T-helper 1 cell treated with Interleukin-12 subunit alpha and Interleukin-12 subunit beta and Interleukin-4 antibody, amounts not matched to agents 30 ng/mL and 1 ng/mL, for 36 hours (primary cell): Measurements from ENCODE around the gene UCHL5. TPM values are rescaled to one million over a fixed set of nuclear protein-coding genes. Genes with fewer than 3 reads are reported as not detected.

ENCODE experiments used
- intact Hi-C: fragments of 100-400 bp; cut with micrococcal nuclease; formaldehyde crosslinking; loops from one replicate; pipeline ENCODE4 v1.15.1; 2024
- total RNA-seq: library from RNA; stranded (reverse); gene quantifications from 2 replicates; pipeline ENCODE4 v1.2.3, GENCODE V29; 2022

The UCHL5 gene, protein sequence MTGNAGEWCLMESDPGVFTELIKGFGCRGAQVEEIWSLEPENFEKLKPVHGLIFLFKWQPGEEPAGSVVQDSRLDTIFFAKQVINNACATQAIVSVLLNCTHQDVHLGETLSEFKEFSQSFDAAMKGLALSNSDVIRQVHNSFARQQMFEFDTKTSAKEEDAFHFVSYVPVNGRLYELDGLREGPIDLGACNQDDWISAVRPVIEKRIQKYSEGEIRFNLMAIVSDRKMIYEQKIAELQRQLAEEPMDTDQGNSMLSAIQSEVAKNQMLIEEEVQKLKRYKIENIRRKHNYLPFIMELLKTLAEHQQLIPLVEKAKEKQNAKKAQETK
- 50.9 and 53.9 TPM in 2 replicates for total RNA-seq

DNA sequence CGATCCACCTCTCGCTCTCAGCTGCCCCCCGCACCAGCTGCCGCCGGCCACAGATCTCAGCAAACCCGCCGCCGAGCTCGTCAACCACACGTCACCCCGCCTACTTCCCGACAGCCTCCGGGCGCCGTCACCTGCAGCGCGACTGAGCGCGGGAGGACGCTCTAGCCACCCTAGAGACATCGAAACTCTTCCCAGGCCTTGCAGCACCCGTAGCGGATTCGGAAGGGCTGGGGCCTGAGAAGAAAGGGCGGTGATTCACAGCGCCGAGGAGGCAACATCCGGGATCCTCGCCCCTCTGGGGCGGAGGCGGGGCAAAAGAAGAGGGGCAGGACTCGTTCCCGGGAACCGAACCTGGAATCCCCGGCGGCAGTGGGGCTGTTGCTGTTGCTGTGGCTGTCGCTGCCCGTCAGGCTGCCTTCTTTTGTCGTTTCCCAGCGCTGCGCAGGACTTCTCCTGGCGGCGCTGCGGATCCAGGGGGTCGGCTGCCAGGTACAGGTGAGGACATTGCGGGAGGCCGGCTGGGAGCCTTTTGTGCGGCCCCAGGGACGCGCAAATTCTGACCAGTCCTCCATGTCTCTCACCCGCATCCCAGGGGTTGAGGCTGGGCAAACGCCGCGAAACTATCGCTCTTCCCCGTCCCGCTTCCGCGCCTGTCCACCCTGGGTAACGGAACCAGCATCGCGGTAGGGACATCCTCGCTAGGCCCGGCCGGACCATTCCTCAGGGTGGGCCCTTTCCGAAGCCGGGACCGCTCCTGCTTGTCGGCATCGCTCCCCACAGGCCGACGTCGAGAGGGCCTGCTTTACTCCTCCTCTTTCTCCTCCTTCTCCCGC is at the start of gene UCHL5, which contains the start of gene RO60:
TSS of gene UCHL5 (minus strand) at position 79 of the 833 bp plus-strand sequence. CDS start 100 bp downstream, outside the sequence.
TSS of gene RO60 (plus strand) at position 331 of the 833 bp plus-strand sequence. CDS start 9,443 bp downstream, outside the sequence.
- intact Hi-C loops: loop anchor here (1.0 to 10.0 kb wide), 9 partner anchors 11 to 1235 kb away; partner anchors contain the start of genes CDC73, GLRX2 and RGS1

DNA sequence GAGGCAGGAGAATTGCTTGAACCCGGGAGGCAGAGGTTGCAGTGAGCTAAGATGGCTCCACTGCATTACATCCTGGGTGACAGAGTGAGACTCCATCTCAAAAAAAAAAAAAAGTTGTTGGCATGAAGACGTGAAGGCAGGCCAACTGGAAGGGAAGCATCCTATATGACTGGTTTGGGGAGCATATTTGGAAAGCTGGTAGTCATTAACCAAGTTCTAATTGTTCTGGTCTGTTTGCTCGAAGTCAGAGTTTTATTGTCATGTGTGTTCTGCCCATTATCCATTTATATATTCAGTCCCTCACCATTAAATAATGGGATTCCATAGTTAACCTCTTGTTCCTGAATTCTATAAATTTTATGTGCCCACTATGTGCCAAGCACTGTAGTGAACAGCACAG is 49.3 kb upstream of the UCHL5 start:
- intact Hi-C loops: loop anchor here (5.0 kb wide), 1 partner anchor 171 kb away; no protein-coding TSS in a partner anchor

DNA sequence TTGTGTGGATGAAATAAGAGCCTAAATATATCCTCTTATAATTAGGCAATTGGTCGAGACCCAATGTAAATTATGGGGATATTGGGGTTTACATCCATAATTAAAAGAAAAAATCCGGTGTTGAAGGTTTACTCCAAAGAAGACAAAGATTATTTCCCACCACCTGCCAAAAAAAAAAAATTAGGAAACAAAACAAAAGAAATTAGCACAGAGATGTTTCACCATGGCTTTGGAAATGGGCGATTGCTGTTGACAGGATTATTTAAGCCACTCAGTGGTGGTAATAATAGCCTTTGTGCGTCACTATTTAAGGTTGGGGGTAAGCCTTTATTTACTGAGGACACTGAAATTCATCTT is 46.6 kb upstream of the UCHL5 start:
- intact Hi-C loops: loop anchor here (1.0 to 5.0 kb wide), 4 partner anchors 17 to 296 kb away; partner anchors contain the start of genes CDC73, RGS2, RO60 and UCHL5

GRCh38 chr1:193104907-193105820 is 46.0 kb upstream of the UCHL5 start, which contains the start of gene GLRX2:
Gene GLRX2, minus strand, starts transcription at chr1:193105414. Its CDS starts 32 bp downstream, at chr1:193105382.
- intact Hi-C loops: loop anchor here (1.0 to 5.0 kb wide), 4 partner anchors 17 to 296 kb away; partner anchors contain the start of genes CDC73, RGS2, RO60 and UCHL5

DNA sequence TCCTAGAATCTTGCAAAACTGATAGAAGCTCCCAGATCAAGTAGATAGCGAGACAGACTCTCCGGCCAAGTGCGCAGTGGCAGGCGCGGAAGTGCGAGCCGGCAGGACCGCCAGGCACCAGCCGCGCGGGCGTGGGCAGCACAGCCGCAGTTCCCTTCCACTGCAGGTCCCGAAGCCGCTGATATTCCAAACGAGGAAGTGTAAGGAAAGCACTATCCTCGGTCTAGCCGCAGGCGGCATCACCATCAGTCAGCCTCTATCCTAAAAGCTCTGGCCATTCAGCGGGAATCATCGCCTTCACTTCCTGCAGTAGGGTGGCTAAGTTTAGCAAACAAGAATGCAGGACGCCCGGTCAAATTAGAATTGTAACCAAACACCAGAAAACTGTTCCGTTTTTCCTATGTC is 45.3 kb upstream of the UCHL5 start:
- intact Hi-C loops: no loop called here

GRCh38 chr1:193103759-193104501 is 44.8 kb upstream of the UCHL5 start:
- intact Hi-C loops: no loop called here

DNA sequence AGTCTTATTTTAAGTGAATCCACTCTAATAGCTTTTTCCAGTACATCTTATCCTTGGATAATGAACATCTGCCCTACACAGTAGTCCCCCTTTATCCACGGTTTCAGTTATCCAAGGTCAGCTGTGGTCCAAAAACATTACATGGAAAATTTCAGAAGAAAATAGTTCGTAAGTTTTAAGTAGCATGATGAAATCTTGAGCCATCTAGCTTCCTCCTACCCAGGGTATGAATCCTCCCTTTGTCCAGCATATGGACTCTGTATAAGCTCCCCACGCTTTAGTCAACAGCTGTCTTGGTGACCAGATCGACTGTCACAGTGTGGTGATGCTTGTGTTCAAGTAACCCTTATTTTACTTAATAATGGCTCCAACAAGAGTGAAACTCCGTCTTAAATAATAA is 43.5 kb upstream of the UCHL5 start:
- intact Hi-C loops: no loop called here

- intact Hi-C loops: no loop called here
These were observed 35.0 kb upstream of the UCHL5 start for GRCh38 chr1:193094112-193094511.

- intact Hi-C loops: no loop called here
These were observed 31.7 kb upstream of the UCHL5 start for GRCh38 chr1:193090865-193091264.

- intact Hi-C loops: no loop called here
These were observed 28.7 kb upstream of the UCHL5 start for GRCh38 chr1:193087893-193088292.

DNA sequence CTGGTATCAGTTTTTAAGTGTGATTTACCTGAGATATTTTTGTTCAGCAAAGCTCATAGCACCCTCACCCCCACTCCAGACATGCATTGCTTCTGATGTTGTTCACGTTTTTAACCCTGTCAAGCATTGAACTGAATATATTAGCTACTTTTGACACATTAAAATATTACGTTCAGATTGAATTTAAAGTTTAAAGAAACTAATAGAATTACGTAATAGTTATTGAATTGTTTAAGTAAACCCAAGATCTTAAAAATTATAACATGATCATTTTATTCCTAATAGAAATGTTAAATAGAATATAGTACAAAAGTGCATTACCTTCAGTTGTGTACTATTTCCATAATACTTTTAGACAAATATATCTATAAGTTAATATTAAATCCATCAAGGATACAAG is 27.2 kb upstream of the UCHL5 start:
- intact Hi-C loops: no loop called here

DNA sequence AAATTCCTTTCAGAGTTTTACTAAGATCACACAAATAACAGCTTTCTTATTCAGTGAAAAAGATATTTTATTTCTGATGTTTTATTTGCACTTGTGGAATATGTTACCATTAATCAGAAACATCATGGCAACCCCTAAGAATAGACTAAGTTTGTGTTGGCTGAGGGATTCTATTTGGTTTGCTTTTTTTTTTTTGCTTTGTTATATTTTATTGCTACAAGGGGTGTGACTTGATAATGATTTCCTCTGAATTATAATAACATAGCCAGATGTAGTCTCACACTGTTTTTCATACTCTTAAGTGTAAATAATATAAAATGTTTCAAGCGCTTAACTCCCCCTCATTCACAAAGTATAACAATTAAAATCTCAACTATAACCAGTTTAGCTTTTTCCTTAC is 26.1 kb upstream of the UCHL5 start:
- intact Hi-C loops: loop anchor here (2.0 kb wide), 1 partner anchor 14 kb away; no protein-coding TSS in a partner anchor

- intact Hi-C loops: loop anchor here (2.0 kb wide), 1 partner anchor 13 kb away; no protein-coding TSS in a partner anchor
These were observed 24.4 kb upstream of the UCHL5 start for GRCh38 chr1:193083365-193084088.

GRCh38 chr1:193079187-193079586 is 20.0 kb upstream of the UCHL5 start:
- intact Hi-C loops: no loop called here

DNA sequence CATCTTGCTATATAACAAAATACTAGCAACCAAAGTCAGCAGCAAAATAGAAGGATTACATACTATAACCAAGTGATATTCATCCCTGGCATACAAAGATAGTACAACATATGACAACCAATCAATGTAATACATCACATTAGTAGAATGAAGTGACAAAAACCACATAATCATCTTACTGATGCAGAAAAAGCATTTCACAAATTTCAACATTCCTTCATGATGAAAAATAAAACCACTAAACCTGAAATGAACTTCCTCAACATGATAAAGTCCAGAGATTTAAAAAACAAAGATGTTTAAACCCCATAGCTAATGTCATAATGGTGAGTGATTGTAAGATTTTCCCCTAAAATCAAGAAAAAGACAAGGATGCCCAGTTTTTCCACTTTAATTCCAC is 18.8 kb upstream of the UCHL5 start:
- intact Hi-C loops: no loop called here

GRCh38 chr1:193070942-193071341 is 11.8 kb upstream of the UCHL5 start:
- intact Hi-C loops: loop anchor here (1.0 to 2.0 kb wide), 2 partner anchors 11 to 14 kb away; no protein-coding TSS in a partner anchor

- intact Hi-C loops: loop anchor here (1.0 to 2.0 kb wide), 2 partner anchors 10 to 14 kb away; no protein-coding TSS in a partner anchor
These were observed 11.2 kb upstream of the UCHL5 start for GRCh38 chr1:193070386-193070753.

DNA sequence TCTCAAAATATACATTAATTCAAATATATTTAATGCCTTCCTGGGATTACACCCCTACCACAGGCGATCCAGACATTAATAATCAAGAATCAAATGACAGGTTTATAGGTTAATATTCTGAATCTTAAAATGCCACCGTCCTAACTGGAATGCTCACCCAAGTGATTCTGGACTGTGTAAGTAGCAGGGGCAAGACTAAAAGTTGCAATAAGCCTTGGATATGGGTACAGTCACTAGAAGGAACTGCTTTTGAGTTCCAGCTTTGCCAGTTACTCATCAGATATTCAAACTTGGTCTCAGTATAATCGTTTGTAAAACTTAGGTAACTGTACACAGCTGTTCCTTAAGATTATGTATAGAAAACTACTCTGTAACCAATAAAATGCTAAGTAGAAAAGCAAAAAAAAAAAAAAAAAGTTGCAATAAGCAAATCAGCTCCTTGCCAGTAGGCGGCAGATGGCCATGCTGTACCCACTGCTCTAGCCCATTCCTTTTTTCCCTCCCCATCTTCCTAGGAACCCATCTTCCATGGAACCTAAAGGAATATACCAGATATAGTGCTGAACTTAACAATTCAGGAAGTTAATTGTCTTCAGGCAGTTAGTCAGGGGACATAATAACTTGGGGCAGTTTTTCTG is 10.7 kb upstream of the UCHL5 start:
- intact Hi-C loops: loop anchor here (1.0 to 10.0 kb wide), 3 partner anchors 10 to 1225 kb away; no protein-coding TSS in a partner anchor
